Measurements from ENCODE around the gene VENTX.

GRCh38 chr10:133261726-133262325 lies 24.2 kb downstream of the VENTX start:
- TF ChIP-seq EZH2 (IDR thresholded peaks at IDR 0.05; ENCODE audit: insufficient read depth, poor library complexity, severe bottlenecking) (no peak), EZH2phosphoT487 (IDR thresholded peaks at IDR 0.05; ENCODE audit: insufficient read depth, low read depth) (no peak)

Measured in GM23248 (cell line).